Anterior cingulate cortex (tissue), 58 donors: ENCODE measurements around the gene PRR22.

Experiments
- DNase-seq, 58 donors: peaks; one replicate each; lab custom pipeline; 2025; lab: John Stamatoyannopoulos, UW

Gene PRR22

DNA sequence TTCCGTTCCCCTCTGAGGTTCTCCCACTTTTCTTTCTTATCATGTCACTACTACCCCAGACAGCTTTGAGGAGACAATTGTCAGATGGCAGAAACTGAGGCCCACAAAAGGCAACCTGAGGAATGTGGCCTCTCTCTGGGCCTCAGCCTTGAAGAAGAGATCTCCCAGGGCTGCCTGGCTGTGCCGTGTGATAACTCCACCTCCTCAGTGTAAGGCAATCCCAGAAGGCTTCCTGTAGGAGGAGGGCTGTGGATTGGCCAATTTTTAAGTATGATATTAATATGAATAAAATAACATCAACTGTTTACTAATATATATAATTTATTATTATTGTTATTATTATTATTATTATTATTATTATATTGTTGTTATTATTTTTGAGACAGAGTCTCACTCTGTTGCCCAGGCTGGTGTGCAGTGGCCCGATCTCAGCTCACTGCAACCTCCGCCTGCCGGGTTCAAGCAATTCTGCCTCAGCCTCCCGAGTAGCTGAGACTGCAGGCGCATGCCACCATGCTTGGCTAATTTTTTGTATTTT, 10.9 kb upstream of the PRR22 start:
- no peak for DNase-seq

DNA sequence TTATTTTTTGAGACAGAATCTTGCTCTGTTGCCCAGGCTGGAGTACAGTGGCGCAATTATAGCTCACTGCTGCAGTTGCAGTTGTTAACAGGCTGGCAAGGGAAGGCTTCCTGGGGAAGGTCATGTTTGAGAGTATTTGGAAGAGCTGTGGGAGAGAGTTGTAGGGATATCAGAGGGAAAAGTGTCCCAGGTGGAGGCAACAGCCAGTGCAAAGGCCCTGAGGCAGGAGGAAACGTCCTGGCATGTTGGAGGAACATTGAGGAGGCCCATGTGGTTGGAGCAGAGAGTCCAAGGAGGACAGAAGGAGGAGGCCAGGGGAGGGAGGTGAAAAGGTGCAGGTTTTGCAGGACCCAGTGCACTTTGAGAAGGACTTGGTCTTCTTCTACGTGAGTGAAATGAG, 8.6 kb upstream of the PRR22 start:
- no peak for DNase-seq

DNA sequence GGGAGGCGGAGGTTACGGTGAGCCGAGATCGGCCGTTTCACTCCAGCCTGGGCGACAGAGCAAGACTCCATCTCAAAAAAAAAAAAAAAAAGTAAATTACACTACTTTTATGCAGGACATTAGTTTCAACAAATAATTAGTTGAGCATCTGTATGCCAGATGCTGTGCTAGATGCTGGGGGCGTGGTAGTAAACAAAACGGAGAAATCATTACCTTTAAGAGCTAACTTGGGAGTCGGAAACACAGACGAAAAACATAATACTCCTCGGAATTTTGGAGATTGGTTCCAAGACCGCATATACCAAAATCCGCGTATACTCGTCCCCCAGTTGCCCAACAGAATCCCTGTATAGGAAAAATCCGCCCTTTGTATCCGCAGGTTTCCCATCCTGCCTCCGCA, 7.7 kb upstream of the PRR22 start:
- DNase-seq, result no peak

DNA sequence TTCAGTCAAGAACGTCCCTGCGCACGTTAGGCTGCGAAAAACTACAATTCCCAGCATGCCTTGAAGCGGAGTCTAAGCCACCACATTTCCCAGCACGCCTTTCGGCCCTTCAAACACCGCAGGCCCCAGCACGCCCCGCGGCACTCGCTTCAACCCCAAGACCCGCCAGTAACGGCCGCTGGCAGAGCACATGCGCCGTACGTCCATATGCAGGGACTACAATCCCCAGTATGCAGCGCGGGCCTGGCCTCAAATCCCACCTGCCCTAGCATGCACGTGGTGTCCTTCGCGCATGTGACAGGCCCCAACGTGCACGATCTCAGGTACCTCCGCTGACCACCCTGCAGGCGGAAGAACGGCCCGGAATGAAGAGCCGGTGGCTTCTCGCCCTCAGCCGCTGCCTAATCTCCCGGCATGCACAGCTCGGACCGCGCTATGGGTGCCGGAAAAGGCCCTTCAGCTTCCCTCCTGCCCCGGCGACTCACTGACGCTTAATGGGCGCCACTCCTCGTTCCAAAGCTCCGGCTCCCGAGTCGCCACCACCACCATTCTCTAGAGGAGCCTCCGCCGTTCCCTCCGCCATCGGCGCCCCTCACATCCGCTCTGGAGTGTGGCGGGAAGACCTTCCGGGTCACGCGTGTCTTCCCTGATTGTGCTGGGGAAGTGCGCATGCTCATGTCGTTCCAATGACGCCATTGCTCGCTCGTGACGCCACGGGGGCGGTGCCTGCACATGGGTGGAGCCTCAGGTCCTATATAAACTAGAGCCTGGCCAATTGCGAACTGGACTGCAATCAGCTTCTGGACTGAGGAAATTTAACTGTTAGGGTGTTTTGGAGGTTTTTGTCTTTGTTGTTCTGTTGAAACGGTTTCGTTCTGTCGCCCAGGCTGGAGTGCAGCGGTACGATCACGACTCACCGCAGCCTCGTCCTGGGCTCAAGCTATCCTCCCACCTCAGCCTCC, 6.3 kb upstream of the PRR22 start, which contains the start of gene DUS3L:
TSS of gene DUS3L (minus strand) at position 605 of the 962 bp plus-strand sequence. CDS start at position 583, 22 bp downstream.
- DNase-seq, result peak; percentile 71 to 98 (median 95)

DNA sequence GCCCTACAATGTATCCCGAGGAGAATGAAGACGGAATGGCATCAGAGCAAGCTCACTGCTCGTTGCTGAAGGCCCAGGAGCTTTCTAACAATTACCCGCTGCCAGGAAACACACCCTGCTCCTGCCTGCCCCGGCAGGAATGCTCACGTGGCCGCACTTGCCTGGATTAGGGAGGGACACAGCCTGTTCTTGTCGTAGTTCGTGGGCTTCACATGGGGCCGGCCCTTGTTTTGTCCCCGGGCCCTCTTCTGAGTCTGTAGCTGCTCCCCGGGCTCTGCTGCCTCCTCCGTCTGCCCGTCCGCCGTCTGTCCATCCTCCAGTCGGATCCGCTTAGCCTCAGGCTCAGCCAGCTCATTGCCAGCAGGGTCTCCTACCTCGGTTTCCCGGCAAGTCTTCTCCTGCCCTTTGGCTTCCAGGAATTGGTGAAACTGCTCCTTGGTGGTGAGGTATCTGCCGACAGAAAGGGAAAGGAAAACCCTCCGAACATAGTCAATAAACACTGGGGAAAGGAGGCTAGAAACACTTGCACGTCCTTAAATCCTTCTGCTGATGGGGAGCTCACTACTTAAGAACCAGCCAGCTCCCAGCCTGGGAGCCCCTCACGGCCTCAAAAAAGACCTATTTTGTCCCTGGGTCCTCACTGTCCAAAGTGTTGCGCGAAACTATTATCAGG, 5.5 kb upstream of the PRR22 start:
- peak in 2 of 58 donors; percentile 23 to 25 for DNase-seq

DNA sequence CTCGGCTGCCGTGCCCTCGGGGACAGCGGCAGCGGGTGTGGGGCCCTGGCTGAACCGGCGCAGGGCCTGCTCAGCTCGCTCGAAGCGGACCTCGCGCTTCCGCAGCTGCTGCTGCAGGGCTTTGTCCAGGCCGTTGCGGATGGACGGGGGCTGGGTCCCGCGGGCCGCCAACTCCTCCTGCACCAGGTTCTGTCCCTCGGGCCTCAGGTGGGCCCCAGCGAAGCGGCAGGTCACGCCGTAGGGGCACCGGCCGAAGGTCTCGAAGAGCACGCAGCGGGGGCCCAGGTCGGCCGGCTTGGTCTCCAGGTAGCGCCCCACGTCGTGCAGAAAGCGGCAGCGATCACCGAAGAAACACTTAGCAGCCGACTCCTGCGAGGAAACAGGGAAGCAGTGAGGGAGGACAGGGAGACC, 4.8 kb upstream of the PRR22 start:
- DNase-seq, result no peak

DNA sequence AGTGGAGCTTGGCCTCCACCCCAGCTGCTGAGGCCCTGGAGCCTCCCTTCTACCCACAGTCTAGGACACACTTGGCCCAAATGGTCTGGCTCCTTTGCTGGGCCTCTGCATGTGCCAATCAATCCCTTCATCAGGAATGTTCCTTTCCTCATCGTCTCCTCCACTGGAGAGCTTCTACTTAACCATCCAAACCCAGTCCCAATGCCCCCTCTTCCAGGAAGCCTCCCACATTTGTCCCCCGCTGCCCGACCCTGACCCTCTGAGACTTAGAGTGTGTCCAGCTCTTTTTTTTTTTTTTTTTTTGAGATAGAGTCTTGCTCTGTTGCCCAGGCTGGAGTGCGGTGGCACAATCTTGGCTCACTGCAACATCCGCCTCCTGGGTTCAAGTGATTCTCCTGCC, 3.9 kb upstream of the PRR22 start:
- DNase-seq, result no peak

DNA sequence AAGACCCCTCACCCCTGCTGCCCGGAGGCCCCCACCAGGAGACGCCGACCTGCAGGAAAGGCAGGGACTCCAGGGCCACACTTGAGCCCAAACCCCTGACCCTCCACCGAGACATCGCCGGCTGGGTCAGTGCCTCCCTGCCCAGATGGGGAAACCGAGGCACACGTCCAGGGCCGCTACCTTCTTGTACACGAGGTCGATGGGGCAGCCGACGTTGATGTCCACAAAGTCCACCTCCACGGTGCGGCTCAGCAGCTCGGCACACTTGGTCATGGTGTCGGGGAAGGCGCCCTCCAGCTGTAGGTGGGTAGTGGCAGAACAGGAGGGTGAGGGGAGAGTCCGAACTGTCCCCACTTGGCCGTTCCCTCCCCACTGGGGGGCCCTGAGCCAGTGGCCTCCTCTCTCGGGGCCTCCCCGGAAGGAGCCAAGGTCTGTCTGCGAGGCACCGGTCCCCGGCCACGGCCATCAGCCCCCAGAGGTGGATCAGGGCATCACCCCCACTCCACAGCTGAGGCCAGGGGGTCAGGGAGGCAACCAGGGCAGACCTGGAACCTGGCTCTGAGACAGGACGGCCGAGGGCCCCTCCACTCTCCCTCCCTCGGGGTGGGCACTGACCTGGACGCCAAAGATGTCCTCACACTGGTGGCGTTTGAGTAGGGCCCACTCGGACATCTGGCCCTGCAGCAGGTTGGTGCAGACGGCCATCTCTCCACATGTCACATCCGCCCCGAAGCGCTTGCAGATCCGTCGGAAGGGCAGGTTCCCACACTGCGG, 3.0 kb upstream of the PRR22 start:
- DNase-seq, result no peak

DNA sequence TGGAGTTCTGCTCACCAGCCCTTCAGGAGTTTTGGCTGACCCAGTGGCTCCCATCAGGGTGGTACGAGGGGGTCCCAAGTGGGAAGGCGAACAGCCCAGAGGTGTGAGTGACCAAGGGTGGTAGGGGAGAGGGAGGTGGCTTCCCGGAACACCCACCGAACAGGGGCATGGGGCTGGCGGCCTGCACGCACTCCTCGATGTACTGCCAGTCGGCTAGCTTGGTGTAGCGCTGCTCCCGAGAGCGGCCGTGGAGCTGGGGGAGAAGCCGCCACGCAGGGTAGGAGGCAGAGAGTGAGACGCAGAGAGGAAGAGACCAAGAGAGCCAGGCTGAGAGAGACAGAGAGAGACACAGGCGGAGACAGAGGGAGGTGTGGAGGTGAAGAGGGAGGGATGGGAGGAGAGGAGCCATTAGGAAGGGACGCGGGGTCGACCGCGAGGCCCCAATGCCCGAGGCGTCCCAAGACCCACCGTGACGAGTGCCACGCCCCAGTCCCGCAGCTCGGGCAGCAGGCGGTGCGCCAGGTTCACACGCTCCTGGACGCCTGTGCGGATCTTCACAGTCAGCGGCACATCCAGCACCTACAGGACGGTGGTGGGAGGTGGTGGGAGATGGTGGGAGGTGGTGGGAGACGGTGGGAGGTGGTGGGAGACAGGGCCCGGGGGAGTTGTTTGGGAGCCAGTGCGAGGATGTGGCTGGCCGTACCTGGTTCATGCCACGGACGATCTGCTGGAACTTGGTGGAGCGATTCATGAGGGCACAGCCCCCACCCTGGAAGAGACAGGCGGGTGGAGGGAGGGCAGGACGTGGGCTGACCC, 2.3 kb upstream of the PRR22 start:
- DNase-seq, result no peak

DNA sequence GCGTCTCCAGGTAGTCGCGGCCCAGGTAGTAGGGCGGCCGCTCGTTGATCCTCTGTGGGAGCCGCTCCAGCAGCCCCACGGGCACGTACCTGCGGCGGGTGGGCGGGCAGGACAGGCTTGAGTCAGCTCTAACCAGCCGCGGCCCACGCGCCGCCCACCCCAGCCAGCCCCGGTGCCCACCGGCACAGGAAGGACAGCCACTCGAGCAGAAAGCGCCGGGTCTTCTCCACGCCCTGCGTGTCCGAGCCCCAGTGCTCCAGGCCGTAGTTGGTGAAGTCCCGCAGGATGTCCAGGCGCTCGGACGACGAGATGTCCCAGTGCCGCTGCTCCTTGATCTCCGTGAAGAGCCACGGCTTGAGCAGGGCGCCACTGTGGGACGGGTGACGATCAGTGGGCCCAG, 877 bp upstream of the PRR22 start:
- DNase-seq, result no peak

DNA sequence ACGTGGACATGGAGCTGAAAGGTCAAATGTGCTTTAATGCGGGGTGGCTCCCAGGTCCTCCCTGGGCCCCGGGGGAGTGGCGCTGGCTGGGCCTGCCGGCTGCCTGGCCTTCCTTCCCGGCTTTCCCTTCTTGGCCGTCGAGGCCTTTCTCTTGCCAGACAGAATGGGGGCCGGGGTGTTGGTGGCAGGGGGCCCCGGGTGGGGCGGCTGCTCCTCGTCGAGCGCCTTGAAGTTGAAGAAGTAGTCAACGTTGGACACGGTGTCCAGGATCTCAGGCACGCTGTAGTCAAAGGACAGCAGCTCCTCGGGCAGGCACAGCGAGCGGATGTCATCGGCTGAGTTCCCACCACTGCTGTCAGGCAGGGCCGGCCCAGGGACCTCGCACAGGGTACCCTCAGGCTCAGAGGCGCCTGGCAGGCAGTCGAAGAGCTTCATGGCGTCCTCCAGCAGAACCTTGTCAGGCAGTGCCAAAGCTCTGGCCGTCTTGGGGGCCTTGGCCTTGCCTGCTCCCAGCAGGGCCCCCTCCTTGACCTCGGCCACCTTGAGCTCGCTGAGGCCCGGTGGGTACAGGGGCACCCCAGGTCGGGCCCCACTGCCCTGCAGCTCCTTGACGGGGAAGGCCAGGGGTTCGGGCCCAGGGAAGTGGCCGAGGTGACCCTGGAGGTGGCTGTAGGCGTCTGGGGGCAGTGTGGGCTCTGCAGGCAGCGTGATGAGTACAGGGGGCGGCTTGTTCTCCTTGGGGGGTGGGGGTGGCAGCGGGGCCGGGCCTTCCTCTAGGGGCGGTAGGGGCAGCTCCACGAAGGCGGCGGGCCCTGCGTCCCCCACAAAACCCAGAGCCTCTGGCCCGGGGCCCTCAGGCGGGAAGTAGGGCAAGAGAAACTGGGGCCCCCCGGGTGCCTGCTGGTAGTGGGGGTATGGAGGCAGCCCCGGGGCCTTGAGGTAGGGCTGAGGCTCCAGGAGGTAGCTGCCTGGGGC, 1.3 kb downstream of the PRR22 start:
- no peak for DNase-seq

DNA sequence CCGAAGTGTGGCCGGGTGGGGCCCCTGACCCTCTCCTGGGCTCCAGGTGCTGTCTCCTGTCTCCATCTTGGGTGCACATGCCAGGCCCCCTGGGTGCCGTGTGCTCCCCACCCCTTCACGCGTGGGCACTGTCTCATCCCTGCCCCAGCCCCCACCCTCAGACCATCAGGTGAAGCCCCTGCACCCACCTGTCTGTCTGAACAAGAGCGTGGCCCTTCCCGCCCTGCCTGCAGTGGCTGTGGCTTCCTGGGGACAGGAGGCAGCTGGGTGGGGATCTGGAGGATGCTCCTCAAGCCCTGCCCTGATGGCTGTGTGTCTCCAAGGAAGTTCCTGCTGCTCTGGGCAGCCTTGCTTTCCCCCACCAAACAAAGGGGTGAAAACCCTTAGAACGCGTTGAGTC, 2.2 kb downstream of the PRR22 start:
- DNase-seq, result no peak

DNA sequence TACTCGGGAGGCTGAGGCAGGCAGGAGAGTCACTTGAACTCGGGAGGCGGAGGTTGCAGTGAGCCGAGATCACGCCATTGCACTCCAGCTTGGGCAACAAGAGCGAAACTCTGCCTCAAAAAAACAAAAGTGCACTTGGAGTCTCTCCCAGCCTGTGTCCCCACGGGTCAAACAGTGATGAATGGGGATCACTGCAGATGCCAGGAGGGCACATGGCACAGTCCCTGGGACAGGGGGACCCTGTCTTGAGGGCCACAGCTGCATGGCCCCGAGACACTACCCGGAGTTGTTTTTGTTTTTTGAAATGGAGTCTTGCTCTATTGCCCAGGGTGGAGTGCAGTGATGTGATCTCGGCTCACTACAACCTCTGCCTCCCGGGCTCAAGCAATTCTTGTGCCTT, 3.6 kb downstream of the PRR22 start:
- peak in 4 of 58 donors; percentile 20 to 42 (median 30) for DNase-seq

DNA sequence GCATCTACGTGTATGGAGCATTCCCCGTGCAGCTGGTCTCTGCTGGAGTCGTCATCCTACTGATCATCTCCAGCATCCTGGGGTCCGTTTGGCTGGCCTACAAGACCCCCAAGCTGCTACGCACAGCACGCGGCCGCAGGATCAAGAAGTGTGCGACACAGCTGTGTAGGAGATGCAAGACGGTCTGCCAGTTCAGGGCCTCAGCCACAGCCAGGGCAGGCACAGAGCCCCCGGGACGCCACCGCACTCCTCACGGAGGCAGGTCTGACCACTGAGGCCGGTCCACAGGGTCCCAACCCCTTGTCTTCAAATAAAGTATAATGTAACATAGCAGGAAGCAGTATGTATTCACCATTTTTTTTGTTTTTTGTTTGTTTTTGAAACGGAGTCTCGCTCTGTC, 6.1 kb downstream of the PRR22 start:
- no peak for DNase-seq

DNA sequence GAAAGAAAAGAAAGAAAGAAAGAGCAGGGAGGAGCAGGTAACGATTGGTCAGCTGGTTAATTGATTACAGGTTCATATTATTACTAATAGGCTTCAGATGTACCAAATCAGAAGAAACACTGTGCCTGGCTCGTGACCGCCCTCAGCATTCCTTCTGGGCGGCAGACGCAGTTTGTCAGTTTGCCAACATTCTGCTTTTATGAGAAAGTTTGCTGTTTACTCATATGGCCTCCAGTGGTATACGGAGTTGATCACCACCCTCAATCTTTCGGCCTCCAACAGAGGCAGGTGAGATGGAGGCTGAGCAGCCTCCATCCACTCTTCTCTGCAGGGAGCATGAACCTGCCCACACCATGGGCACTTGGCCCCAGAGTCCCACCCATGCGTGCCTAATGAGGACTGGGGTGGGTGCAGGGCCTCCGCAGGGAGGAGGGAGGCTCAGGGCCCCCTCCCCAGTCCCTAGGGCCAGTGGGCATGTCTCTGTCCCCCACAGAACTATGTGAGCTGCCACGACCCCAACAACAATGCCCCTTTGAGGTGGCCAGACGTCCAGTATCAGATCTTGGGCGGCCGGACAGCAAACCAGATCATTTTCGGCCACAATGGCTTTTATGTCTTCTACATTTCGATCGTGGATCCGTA, 8.8 kb downstream of the PRR22 start:
- DNase-seq, result no peak

DNA sequence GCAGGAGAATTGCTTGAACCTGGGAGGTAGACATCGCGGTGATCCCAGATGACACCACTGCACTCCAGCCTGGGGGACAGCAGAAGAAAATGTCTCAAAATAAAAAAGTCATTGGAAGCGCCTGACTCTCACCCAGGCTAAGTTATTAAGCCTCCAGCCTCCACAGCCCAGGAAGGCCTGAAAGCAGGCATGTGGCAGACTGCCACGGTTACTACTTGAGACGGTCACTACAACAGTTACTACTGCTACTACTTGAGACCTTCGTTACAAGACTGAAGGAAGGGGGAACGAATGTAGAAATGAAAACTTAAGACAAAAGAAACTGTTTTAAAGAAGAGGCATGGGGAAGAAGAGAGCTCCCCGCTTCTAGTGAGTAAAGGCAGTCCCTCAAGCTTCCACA, 9.6 kb downstream of the PRR22 start:
- no peak for DNase-seq

DNA sequence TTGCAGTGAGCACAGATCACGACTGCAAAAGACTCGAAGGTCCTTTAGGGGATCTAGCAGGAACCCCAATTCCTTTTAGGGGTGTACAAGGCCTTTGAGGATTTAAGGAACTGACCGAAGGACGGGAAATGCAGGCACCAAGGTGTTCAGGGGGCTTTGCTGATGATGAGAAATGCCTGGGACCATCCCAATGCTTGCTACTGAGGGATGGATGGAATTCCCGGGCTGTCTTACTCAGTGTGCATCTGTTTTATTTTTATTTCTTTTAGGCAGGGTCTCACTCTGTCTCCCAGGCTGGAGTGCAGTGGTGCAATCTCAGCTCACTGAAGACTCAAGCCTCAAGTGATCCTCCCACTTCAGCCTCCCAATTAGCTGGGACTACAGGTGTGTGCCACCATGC, 11.3 kb downstream of the PRR22 start:
- no peak for DNase-seq

DNA sequence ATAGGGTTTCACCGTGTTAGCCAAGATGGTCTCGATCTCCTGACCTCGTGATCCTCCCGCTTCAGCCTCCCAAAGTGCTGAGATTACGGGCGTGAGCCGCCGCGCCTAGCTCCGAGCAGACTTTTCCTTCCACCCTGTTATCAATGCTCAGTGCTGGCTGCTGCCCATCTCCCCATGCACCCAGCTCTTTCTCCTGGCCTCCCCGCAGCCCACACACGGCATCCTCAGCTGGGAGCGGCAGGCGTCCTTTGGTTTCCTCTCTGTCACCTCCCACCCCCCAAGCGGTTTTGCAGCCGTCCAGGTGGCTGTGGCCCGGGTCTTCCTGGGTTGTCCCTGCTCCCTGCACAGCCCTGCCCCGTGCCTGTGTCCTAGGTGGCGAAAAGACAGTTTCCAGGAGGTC, 12.1 kb downstream of the PRR22 start:
- no peak for DNase-seq
